ENCODE measurements around the gene MLPH. TPM values are rescaled to one million over a fixed set of nuclear protein-coding genes. Genes with fewer than 3 reads are reported as not detected.

Gene MLPH
- total and polyA plus RNA-seq, 2 of the 13 experiments (the other 11 are each of a cell fraction or from before 2014, with no cell fraction given), result 0.12 TPM; not detected in 1

DNA sequence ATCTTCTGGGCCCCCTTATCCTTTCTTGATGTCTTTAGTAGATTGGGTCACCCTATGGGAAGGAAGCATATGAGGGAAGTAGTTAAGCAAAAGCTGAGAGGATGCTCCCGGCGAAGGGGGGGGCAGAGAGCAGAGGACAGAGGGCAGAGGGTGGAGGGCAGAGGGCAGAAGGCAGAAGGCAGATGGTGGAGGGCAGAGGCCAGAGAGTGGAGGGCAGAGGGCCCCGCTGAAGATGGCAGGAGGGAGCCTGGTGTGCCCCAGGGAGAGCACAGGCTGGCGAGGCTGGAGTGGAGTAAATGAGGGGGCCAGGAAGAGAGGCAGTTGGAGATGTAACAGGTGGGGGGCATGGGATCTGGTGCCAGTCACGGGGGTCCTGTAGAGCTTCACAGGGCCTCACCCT is 7.0 kb downstream of the MLPH start:
- ATAC-seq (no peak), DNase-seq (ENCODE audit: low spot score) (no peak), FAIRE-seq (no peak)
- H3K9me3 ChIP-seq (ENCODE audit: low read length), result peaks cover 29% of the 10 kb centered on the region
- H2AFZ ChIP-seq (ENCODE audit: low read length), result no peak overlapping the region
- H3K4me2 ChIP-seq (ENCODE audit: low read depth, low read length), result no peak overlapping the region
- H3K4me1 ChIP-seq (ENCODE audit: insufficient read depth, low read length), result no peaks in the 10 kb centered on the region
- H3K27ac ChIP-seq (ENCODE audit: extremely low read length, insufficient read depth, low read length), result no peak overlapping the region
- intact Hi-C loops (cut with micrococcal nuclease; ENCODE audit: unreplicated experiment), result no loop called here
- no peaks in the 10 kb centered on the region for H4K20me1 ChIP-seq (ENCODE audit: insufficient read depth, low read length)
- TF ChIP-seq DPF2 (CRISPR knock-in tag; IDR thresholded peaks at IDR 0.05; ENCODE audit: borderline replicate concordance, low read depth), result no peak
- no peak for TF ChIP-seq MED1 (CRISPR knock-in tag; IDR thresholded peaks at IDR 0.05)
- TF ChIP-seq ESRRA (CRISPR knock-in tag; IDR thresholded peaks at IDR 0.05; ENCODE audit: low read depth), result no peak
- no peak for TF ChIP-seq HDAC2 (CRISPR knock-in tag; IDR thresholded peaks at IDR 0.05)
- 11% methylated on average over 4 of the region's 5 CpGs for WGBS (ENCODE audit: low lambda C conversion rate)
- H3K36me3 ChIP-seq (replicated peaks in 1 of 2; ENCODE audit: control insufficient read depth in 1 of 2, insufficient read depth in 2 of 2, low read length in 2 of 2), result no peaks in the 10 kb centered on the region
- H3K27me3 ChIP-seq (ENCODE audit: control insufficient read depth in 1 of 2, insufficient read depth in 2 of 2, low read length in 2 of 2), result peaks cover 2 to 49% of the 10 kb centered on the region in 2 experiments; a peak in 4 of 5 replicates
- ChIA-PET CTCF (ENCODE audit: low intra/inter-chr PET ratio, low total read pairs) (no interaction called here), POLR2A (no interaction called here)
- in situ Hi-C loops (cut with HindIII; ENCODE audit: extremely low pct_ligation_motif_present, low pct_unique_long_range_greater_than_20kb), result no loop called here
- H3K9ac ChIP-seq (ENCODE audit: insufficient read depth, low read depth, low read length), result no peak overlapping the region
- H3K4me3 ChIP-seq (replicated peaks in 1 of 3; ENCODE audit: insufficient read depth in 1 of 3, low read depth in 2 of 3, low read length in 3 of 3), result no peak overlapping the region
- no peaks in the 10 kb centered on the region for H3K79me2 ChIP-seq (ENCODE audit: insufficient read depth, low read length)
- BruUV-seq (replicated peaks), result no TSS peak

DNA sequence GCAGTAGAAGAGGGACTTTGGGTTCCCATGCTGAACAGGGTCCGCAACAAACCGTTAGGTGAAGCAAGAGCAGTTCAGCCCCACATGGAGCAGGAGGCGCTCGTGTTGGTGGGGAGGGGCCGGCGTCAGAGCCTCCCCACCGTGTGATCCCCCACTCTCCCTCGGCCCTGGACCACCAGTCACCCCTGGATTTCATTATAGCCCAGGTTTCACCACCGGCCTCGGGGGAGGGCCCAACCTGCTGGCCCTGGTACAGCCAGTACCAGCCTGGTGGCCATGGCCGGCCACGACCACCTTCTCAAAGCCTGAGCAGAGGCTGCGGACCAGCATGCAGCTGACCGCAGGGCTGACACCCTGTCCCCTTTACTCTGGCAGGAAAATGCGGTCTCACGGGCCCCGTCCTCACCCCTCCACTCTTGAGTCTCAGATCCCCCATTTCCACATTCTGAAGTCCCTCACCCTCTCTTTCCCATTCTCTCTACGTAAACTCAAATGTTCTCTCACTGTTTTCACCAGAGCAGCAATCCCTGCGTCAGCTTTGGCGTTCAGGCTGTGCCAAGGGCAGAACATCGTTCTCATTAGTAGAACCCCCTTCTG is 8.6 kb downstream of the MLPH start:
- CTCF ChIA-PET (ENCODE audit: low intra/inter-chr PET ratio, low total read pairs), result no interaction called here

More for the DNA sequence above, 8.6 kb downstream of the MLPH start:
- Histone ChIP-seq H3K4me3 (replicated peaks in 1 of 3; ENCODE audit: insufficient read depth in 1 of 3, low read depth in 2 of 3, low read length in 3 of 3) (no peak overlapping the region), H3K79me2 (ENCODE audit: insufficient read depth, low read length) (no peaks in the 10 kb centered on the region), H3K4me1 (ENCODE audit: insufficient read depth, low read length) (no peaks in the 10 kb centered on the region), H3K27ac (ENCODE audit: extremely low read length, insufficient read depth, low read length) (no peak overlapping the region), H3K9me3 (ENCODE audit: low read length) (peaks cover 24% of the 10 kb centered on the region), H3K4me2 (ENCODE audit: low read depth, low read length) (no peak overlapping the region), H3K27me3 (ENCODE audit: control insufficient read depth in 1 of 2, insufficient read depth in 2 of 2, low read length in 2 of 2) (peaks cover 2 to 55% of the 10 kb centered on the region in 2 experiments; a peak in 4 of 5 replicates), H3K36me3 (replicated peaks in 1 of 2; ENCODE audit: control insufficient read depth in 1 of 2, insufficient read depth in 2 of 2, low read length in 2 of 2) (no peaks in the 10 kb centered on the region), H3K9ac (ENCODE audit: insufficient read depth, low read depth, low read length) (no peak overlapping the region), H4K20me1 (ENCODE audit: insufficient read depth, low read length) (no peaks in the 10 kb centered on the region), H2AFZ (ENCODE audit: low read length) (no peak overlapping the region)
- intact Hi-C loops (cut with micrococcal nuclease; ENCODE audit: unreplicated experiment) (no loop called here), in situ Hi-C loops (cut with HindIII; ENCODE audit: extremely low pct_ligation_motif_present, low pct_unique_long_range_greater_than_20kb) (no loop called here)
- DNase-seq (ENCODE audit: low spot score), result no peak
- no peak for FAIRE-seq
- POLR2A ChIA-PET, result no interaction called here
- no peak for ATAC-seq
- 52% methylated on average over 21 of the region's 21 CpGs for WGBS (ENCODE audit: low lambda C conversion rate)
- no peak for TF ChIP-seq ZNF607 (CRISPR knock-in tag; IDR thresholded peaks at IDR 0.05; ENCODE audit: borderline replicate concordance)
- no peak for TF ChIP-seq ZBTB8A (CRISPR knock-in tag; IDR thresholded peaks at IDR 0.05; ENCODE audit: borderline replicate concordance, low read depth)
- TF ChIP-seq DMAP1 (CRISPR knock-in tag; IDR thresholded peaks at IDR 0.05), result no peak
- no peak for TF ChIP-seq ZNF264 (CRISPR knock-in tag; IDR thresholded peaks at IDR 0.05)
- TF ChIP-seq SP140L (CRISPR knock-in tag; IDR thresholded peaks at IDR 0.05; ENCODE audit: borderline replicate concordance), result no peak
- no peak for TF ChIP-seq ZFP90 (CRISPR knock-in tag; IDR thresholded peaks at IDR 0.05; ENCODE audit: borderline replicate concordance)
- TF ChIP-seq ZNF747 (CRISPR knock-in tag; IDR thresholded peaks at IDR 0.05; ENCODE audit: borderline replicate concordance), result no peak
- no peak for TF ChIP-seq PCBP2 (optimal IDR thresholded peaks at IDR 0.05; ENCODE audit: low read depth, low read length, poor library complexity, severe bottlenecking)
- TF ChIP-seq BORCS8-MEF2B (CRISPR knock-in tag; IDR thresholded peaks at IDR 0.05), result no peak
- TF ChIP-seq ZNF205 (CRISPR knock-in tag; IDR thresholded peaks at IDR 0.05), result no peak
- no peak for TF ChIP-seq HMG20A (CRISPR knock-in tag; IDR thresholded peaks at IDR 0.05; ENCODE audit: borderline replicate concordance)
- TF ChIP-seq, protein P1, sequence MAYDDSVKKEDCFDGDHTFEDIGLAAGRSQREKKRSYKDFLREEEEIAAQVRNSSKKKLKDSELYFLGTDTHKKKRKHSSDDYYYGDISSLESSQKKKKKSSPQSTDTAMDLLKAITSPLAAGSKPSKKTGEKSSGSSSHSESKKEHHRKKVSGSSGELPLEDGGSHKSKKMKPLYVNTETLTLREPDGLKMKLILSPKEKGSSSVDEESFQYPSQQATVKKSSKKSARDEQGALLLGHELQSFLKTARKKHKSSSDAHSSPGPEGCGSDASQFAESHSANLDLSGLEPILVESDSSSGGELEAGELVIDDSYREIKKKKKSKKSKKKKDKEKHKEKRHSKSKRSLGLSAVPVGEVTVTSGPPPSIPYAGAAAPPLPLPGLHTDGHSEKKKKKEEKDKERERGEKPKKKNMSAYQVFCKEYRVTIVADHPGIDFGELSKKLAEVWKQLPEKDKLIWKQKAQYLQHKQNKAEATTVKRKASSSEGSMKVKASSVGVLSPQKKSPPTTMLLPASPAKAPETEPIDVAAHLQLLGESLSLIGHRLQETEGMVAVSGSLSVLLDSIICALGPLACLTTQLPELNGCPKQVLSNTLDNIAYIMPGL (CRISPR knock-in tag; IDR thresholded peaks at IDR 0.05; ENCODE audit: borderline replicate concordance in 1 of 2, low read depth in 1 of 2), result no peak
- no peak for TF ChIP-seq ZNF709 (CRISPR knock-in tag; IDR thresholded peaks at IDR 0.05)
- BruUV-seq (replicated peaks), result no TSS peak
